GM12801 (cell line): ENCODE measurements around the gene CUEDC1.

ENCODE experiments used
- CTCF ChIP-seq: IDR thresholded peaks from one replicate; pipeline ENCODE4 v1.5.1; 2011; ENCODE audit warnings: control low read depth; ENCODE audit not compliant: insufficient read length; ENCODE audit errors: extremely low read depth

CUEDC1 gene

GRCh38 chr17:57971572-57971971 is 16.4 kb upstream of the CUEDC1 start:
- no peak for TF ChIP-seq CTCF

- no peak for TF ChIP-seq CTCF
These were observed 15.5 kb upstream of the CUEDC1 start for GRCh38 chr17:57970710-57971109.

GRCh38 chr17:57968456-57968855 is 13.2 kb upstream of the CUEDC1 start:
- TF ChIP-seq CTCF, result no peak

GRCh38 chr17:57966875-57967274 is 11.7 kb upstream of the CUEDC1 start:
- no peak for TF ChIP-seq CTCF

GRCh38 chr17:57966246-57966645 is 11.0 kb upstream of the CUEDC1 start:
- no peak for TF ChIP-seq CTCF

- TF ChIP-seq CTCF, result no peak
These were observed 10.4 kb upstream of the CUEDC1 start for GRCh38 chr17:57965521-57966160.

GRCh38 chr17:57963149-57963511 is 7.9 kb upstream of the CUEDC1 start:
- TF ChIP-seq CTCF, result no peak
